K562 (cell line): ENCODE measurements around the gene TLE4. TPM values are rescaled to one million over a fixed set of nuclear protein-coding genes. Genes with fewer than 3 reads are reported as not detected.

Source experiments
- ATAC-seq: fragments of 200-7000 bp; cut with Tn5 transposase; 3 replicates; pipeline ENCODE4 v1.9.1; 2020; ENCODE audit warnings: moderate library complexity
- BruUV-seq: library from RNA; stranded (reverse); fragments of 400-500 nt; replicated peaks from 2 replicates; lab custom pipeline; 2021; lab: Mats Ljungman, UMichigan
- CTCF ChIA-PET: fragments of 300-600 bp; formaldehyde crosslinking; extraction: SDS; loops from one replicate; lab custom pipeline; 2021; ENCODE audit warnings: low intra/inter-chr PET ratio; lab: Yijun Ruan, JAX
- POLR2A ChIA-PET: fragments of 300-600, 350-650 bp; sonication (Branson Sonifier 250); formaldehyde crosslinking; extraction: SDS; loops from one replicate; lab custom pipeline; 2021; ENCODE audit warnings: antibody characterized with exemption, inconsistent platforms; lab: Yijun Ruan, JAX
- DNase-seq, 4 experiments: peaks; one replicate each; pipeline versions ENCODE4 v3.0.0 to v3.0.0-alpha.2; 2011 to 2018; ENCODE audit warnings: low spot score in 3 of 4, mixed read lengths in 3 of 4; ENCODE audit errors: extremely low read depth in 1 of 4
- FAIRE-seq: peaks from 2 replicates; lab custom pipeline; 2011; peaks lifted over from hg19 to GRCh38; lab: Jason Lieb, UNC
- H2AFZ ChIP-seq: 2 replicates; pipeline ENCODE4 v1.6.0; 2011; ENCODE audit warnings: low read depth, low read length, control low read depth, inconsistent platforms
- H3K27ac ChIP-seq: fragments of 200-600 bp; 3 replicates; pipeline ENCODE4 v1.8.0; 2011; ENCODE audit warnings: low read depth, mild to moderate bottlenecking, control low read depth, inconsistent platforms, low read length, moderate library complexity, mixed read lengths; ENCODE audit errors: extremely low read depth
- H3K27me3 ChIP-seq, 2 experiments: fragments of 300-600 bp in 1 of 2; 2 replicates in 1 of 2; 3 replicates in 1 of 2; pipeline versions ENCODE4 v1.6.0 to v1.8.0; 2011; ENCODE audit warnings: inconsistent platforms in 2 of 2, low read length in 2 of 2, mild to moderate bottlenecking in 1 of 2, mixed read lengths in 1 of 2, moderate library complexity in 1 of 2; ENCODE audit not compliant: control insufficient read depth in 2 of 2, insufficient read depth in 2 of 2
- H3K36me3 ChIP-seq: fragments of 300-600 bp; 3 replicates; pipeline ENCODE4 v1.8.0; 2011; ENCODE audit warnings: mild to moderate bottlenecking, low read length, inconsistent platforms; ENCODE audit not compliant: control insufficient read depth, insufficient read depth
- H3K4me1 ChIP-seq, 2 experiments: fragments of 200-600 bp in 1 of 2; replicated peaks in 1 of 2; 2 replicates in 1 of 2; 3 replicates in 1 of 2; pipeline versions ENCODE4 v1.5.1 to v1.8.0; 2011; ENCODE audit warnings: inconsistent platforms in 2 of 2, low read length in 2 of 2, mild to moderate bottlenecking in 1 of 2, mixed read lengths in 1 of 2, moderate library complexity in 1 of 2; ENCODE audit not compliant: control insufficient read depth in 2 of 2, insufficient read depth in 2 of 2
- H3K4me2 ChIP-seq: 2 replicates; pipeline ENCODE4 v1.6.1; 2011; ENCODE audit warnings: low read length, control low read depth, inconsistent platforms, mixed read lengths; ENCODE audit not compliant: insufficient read depth
- H3K4me3 ChIP-seq: fragments of 200-600 bp; sonication (generic), shearing (Covaris generic); 2 replicates; pipeline ENCODE4 v1.5.1; 2016; ENCODE audit warnings: control low read depth, inconsistent platforms
- H3K79me2 ChIP-seq: fragments of 200-600 bp; 3 replicates; pipeline ENCODE4 v1.8.0; 2011; ENCODE audit warnings: low read length, inconsistent platforms; ENCODE audit not compliant: control insufficient read depth, insufficient read depth
- H3K9ac ChIP-seq, 2 experiments: 2 replicates each; pipeline versions ENCODE4 v1.6.0 to v1.6.1; 2011; ENCODE audit warnings: low read depth in 2 of 2, low read length in 2 of 2, control low read depth in 1 of 2, inconsistent platforms in 1 of 2, mild to moderate bottlenecking in 1 of 2, mixed read lengths in 1 of 2; ENCODE audit not compliant: insufficient read depth in 1 of 2
- H3K9me1 ChIP-seq: one replicate; pipeline ENCODE4 v1.6.0; 2011; ENCODE audit warnings: inconsistent platforms, mild to moderate bottlenecking, low read length, moderate library complexity; ENCODE audit not compliant: control insufficient read depth, insufficient read depth
- H3K9me3 ChIP-seq: replicated peaks from 2 replicates; pipeline ENCODE4 v1.5.1; 2011; ENCODE audit warnings: low read depth, low read length, inconsistent platforms; ENCODE audit not compliant: control insufficient read depth, insufficient read depth
- H4K20me1 ChIP-seq: replicated peaks from 2 replicates; pipeline ENCODE4 v1.6.1; 2011; ENCODE audit warnings: low read length, inconsistent platforms, mixed read lengths; ENCODE audit not compliant: control insufficient read depth, insufficient read depth
- CHAMP1 ChIP-seq: fragments of 450-650 bp; IDR thresholded peaks from 2 replicates; pipeline ENCODE4 v1.6.1; 2016; ENCODE audit warnings: mild to moderate bottlenecking
- KDM2B ChIP-seq: fragments of 250-450 bp; sonication (Bioruptor Pico); IDR thresholded peaks from 2 replicates; pipeline ENCODE4 v1.8.0; 2021; ENCODE audit warnings: mild to moderate bottlenecking, moderate library complexity
- NR3C1 ChIP-seq: sonication (generic); formaldehyde crosslinking; IDR thresholded peaks from 2 replicates; pipeline ENCODE4 v1.8.1; 2022; ENCODE audit warnings: missing genetic modification reagents
- SAFB2 ChIP-seq: fragments of 200-400 bp; formaldehyde crosslinking; IDR thresholded peaks from 2 replicates; pipeline ENCODE4 v1.6.1; 2018; ENCODE audit warnings: borderline replicate concordance, low read length, low read depth, moderate library complexity; ENCODE audit not compliant: severe bottlenecking
- TAL1 ChIP-seq: fragments of 450-650 bp; IDR thresholded peaks from 2 replicates; pipeline ENCODE4 v1.6.1; 2016; ENCODE audit warnings: mild to moderate bottlenecking
- ZNF830 ChIP-seq: fragments of 250-450 bp; sonication (Bioruptor Pico); IDR thresholded peaks from 2 replicates; pipeline ENCODE4 v1.5.0; 2021; ENCODE audit warnings: mild to moderate bottlenecking
- WGBS: fragments of 100-300 bp; shearing (Covaris generic); methylation state at CpG from one replicate; pipeline ENCODE4 v1.1.6; 2016; ENCODE audit warnings: low coverage, mixed read lengths; ENCODE audit not compliant: insufficient coverage; ENCODE audit errors: missing lambda C conversion rate; 5-methylcytosine and 5-hydroxymethylcytosine counted together
- in situ Hi-C: fragments of 300-500 bp; cut with MboI; formaldehyde crosslinking; loops from 4 replicates; pipeline ENCODE4 v1.15.0; 2018; ENCODE audit warnings: inconsistent platforms, mixed read lengths
- intact Hi-C: fragments of 100-400 bp; cut with micrococcal nuclease; formaldehyde crosslinking; loops from 2 replicates; pipeline ENCODE4 v1.14.2; 2022
- polyA plus RNA-seq, 8 experiments: library from polyadenylated mRNA; depleted of rRNA in 4 of 8; stranded (reverse) in 5 of 8; unstranded in 3 of 8; fragments of >200 nt; fragmentation: Nextera tagmentation in 2 of 8; fragmentation: Illumina TruSeq in 1 of 8; extraction: Ambion mirVana in 2 of 8; extraction: Trizol in 1 of 8; gene quantifications; 2 replicates each; pipeline versions ENCODE4 v1.2.1 to v1.2.3, GENCODE V29; 2011 to 2014; ENCODE audit warnings: inconsistent platforms in 1 of 8, missing spikeins in 1 of 8
- total RNA-seq, 7 experiments: library from RNA; depleted of rRNA in 6 of 7; stranded (reverse); fragments of >200 nt in 6 of 7; fragmentation: Illumina TruSeq in 2 of 7; extraction: Trizol in 2 of 7; gene quantifications; 2 replicates each; pipeline versions ENCODE4 v1.2.1 to v1.2.3, GENCODE V29; 2011 to 2021; ENCODE audit warnings: low replicate concordance in 1 of 7

TLE4 gene
- total and polyA plus RNA-seq, 9 of the 15 experiments (the other 6 are each of a cell fraction or from before 2014, with no cell fraction given) = 1.1 to 8.8 (median 5.7) TPM

DNA sequence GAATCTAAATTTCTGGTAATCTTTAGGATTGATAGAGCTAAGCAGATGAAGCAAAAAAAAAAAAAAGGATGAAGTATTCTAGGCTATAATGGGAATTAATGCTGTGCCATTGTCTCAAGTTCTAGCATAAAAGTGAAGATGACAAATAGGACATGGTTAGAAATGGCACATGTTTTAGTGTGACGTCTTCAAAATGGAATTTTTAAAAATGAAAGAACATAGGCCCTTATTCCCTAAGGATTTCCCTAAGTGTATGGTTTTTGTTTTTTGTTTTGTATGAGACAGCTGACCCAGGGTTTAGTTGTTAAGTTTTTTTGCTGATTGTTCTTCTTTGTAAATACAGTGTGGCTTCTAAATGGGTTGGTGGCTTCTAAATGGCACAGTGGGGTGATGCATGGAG lies 7.1 kb downstream of the TLE4 start (continued):
- TF ChIP-seq NR3C1 = no peak

DNA sequence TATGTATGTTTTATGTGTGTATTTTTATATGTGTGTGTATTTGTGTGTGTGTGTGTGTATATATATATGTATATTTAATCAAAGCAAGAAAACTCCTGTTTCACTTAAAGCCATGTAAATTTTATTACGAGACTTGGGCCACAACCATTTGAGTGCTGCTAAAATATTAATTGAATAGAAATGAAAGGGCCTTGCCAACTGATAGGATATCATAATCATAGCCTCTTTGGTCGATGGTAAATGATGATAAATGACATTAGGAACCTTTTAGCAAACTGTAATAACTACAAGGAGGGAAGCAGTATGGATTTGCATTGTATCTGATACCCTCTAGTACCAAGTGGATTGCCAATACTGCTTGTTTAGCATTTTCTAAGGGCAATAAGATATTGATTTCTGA lies 7.9 kb downstream of the TLE4 start:
- FAIRE-seq = no peak
- H3K9ac ChIP-seq = no peak overlapping the region

DNA sequence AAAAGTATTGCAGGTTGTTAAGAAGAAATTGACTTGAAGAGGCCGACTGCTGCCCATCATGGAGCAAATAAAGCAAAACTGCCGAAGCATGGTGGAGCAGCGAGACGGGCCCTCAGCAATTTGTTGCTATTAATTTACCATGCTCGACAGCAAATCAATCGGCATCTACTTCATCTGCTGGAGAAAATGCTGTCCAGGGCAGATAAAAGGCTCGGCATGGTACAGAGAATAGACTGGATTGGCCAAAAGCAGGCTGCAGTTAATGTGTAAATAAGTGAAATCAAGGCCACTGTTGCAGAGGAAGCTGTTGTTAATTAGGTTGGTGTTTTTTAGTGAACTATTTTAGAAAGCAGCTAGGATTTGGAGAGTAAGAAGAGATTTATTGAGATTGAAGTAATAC lies 8.3 kb downstream of the TLE4 start:
- H2AFZ ChIP-seq = no peak overlapping the region

More for the DNA sequence above, 7.9 kb downstream of the TLE4 start:
- TF ChIP-seq TAL1 (no peak), ZNF830 (no peak)
- TF ChIP-seq, all 486 proteins: peak for 0
- Histone ChIP-seq H3K4me2 (no peak overlapping the region), H3K9me1 (no peaks in the 10 kb centered on the region), H3K4me3 (no peak overlapping the region), H3K27me3 (no peaks in the 10 kb centered on the region), H4K20me1 (no peaks in the 10 kb centered on the region), H3K79me2 (no peaks in the 10 kb centered on the region), H3K36me3 (no peaks in the 10 kb centered on the region), H3K4me1 (peaks cover 0 to 10% of the 10 kb centered on the region in 2 experiments; a peak in 3 of 5 replicates), H2AFZ (no peak overlapping the region), H3K9me3 (no peaks in the 10 kb centered on the region), H3K27ac (no peak overlapping the region)
- ChIA-PET POLR2A (no interaction called here), CTCF (no interaction called here)
- intact Hi-C loops = no loop called here
- in situ Hi-C loops = no loop called here
- no peak for ATAC-seq
- BruUV-seq = no TSS peak
- no peak for DNase-seq
- 36% methylated on average over 2 of the region's 2 CpGs for WGBS

More for the DNA sequence above, 8.3 kb downstream of the TLE4 start:
- H3K9me1 ChIP-seq = no peaks in the 10 kb centered on the region
- FAIRE-seq (no peak), DNase-seq (no peak), ATAC-seq (no peak)
- TF ChIP-seq SAFB2 = no peak
- TF ChIP-seq KDM2B (CRISPR knock-in tag) = no peak
- TF ChIP-seq CHAMP1 = no peak
- no peaks in the 10 kb centered on the region for H4K20me1 ChIP-seq
- no peaks in the 10 kb centered on the region for H3K27me3 ChIP-seq
- no TSS peak for BruUV-seq
- H3K4me2 ChIP-seq = no peak overlapping the region
- intact Hi-C loops (no loop called here), in situ Hi-C loops (no loop called here)
- CTCF ChIA-PET = no interaction called here
- H3K4me3 ChIP-seq = no peak overlapping the region
- 26% methylated on average over 5 of the region's 7 CpGs for WGBS
- no peak overlapping the region for H3K27ac ChIP-seq
- no peaks in the 10 kb centered on the region for H3K36me3 ChIP-seq
- no peaks in the 10 kb centered on the region for H3K79me2 ChIP-seq
- H3K9ac ChIP-seq = no peak overlapping the region
- POLR2A ChIA-PET = no interaction called here
- H3K9me3 ChIP-seq = no peaks in the 10 kb centered on the region
- peaks cover 0 to 10% of the 10 kb centered on the region in 2 experiments; a peak in 3 of 5 replicates for H3K4me1 ChIP-seq
